ENCODE measurements around the gene BDP1. TPM values are rescaled to one million over a fixed set of nuclear protein-coding genes. Genes with fewer than 3 reads are reported as not detected.

The BDP1 gene
- total RNA-seq, 1 experiment from 2014 or later, result 22.0 TPM

GRCh38 chr5:71597001-71597400 is 141.6 kb downstream of the BDP1 start:
- H3K27me3 ChIP-seq (ENCODE audit: insufficient read depth, low read length), result no peaks in the 10 kb centered on the region
- no peak overlapping the region for H3K4me3 ChIP-seq (replicated peaks in 1 of 2; ENCODE audit: low read depth in 1 of 2, low read length in 2 of 2)
- TF ChIP-seq FOSL1 (IDR thresholded peaks at IDR 0.05; ENCODE audit: low read depth) (no peak), ZFX (IDR thresholded peaks at IDR 0.05) (no peak), ZNF274 (IDR thresholded peaks at IDR 0.05; ENCODE audit: low read depth, low read length) (no peak), EZH2phosphoT487 (IDR thresholded peaks at IDR 0.05; ENCODE audit: borderline replicate concordance) (no peak), SP1 (IDR thresholded peaks at IDR 0.05; ENCODE audit: low read depth) (no peak), TCF7L2 (IDR thresholded peaks at IDR 0.05; ENCODE audit: borderline replicate concordance, extremely low read depth, insufficient read depth, insufficient read length) (no peak), CTCF (IDR thresholded peaks at IDR 0.05 in 2 of 3, conservative IDR thresholded peaks at IDR 0.05 in 1 of 3; ENCODE audit: borderline replicate concordance in 1 of 3, insufficient read depth in 1 of 3, low read depth in 2 of 3, low read length in 2 of 3) (no peak), MAX (IDR thresholded peaks at IDR 0.05) (no peak), JUND (IDR thresholded peaks at IDR 0.05) (no peak), REST (IDR thresholded peaks at IDR 0.05; ENCODE audit: low read depth) (no peak), ELF1 (IDR thresholded peaks at IDR 0.05; ENCODE audit: borderline replicate concordance, low read depth) (no peak)
- peaks cover 24 to 30% of the 10 kb centered on the region in 2 experiments for H3K4me1 ChIP-seq (ENCODE audit: control insufficient read depth in 1 of 2, insufficient read depth in 2 of 2, low read length in 2 of 2)
- RAD21 ChIA-PET (ENCODE audit: low non-redundant PET in 1 of 2, low total read pairs in 2 of 2, uncharacterized antibody in 2 of 2, unreplicated experiment in 2 of 2), result no interaction called here
- CTCF ChIA-PET, result no interaction called here
- POLR2A ChIA-PET, result interaction anchor here (1.0 kb wide), 1 partner anchor 10 kb away, joined by 3 read pairs; the partner anchor contains the start of gene MCCC2
- H3K4me2 ChIP-seq (ENCODE audit: low read length), result no peak overlapping the region
- no peak overlapping the region for H3K9ac ChIP-seq (ENCODE audit: low read length)
- ATAC-seq, result no peak
- DNase-seq (ENCODE audit: low read depth, low spot score), result no peak
- no peaks in the 10 kb centered on the region for H3K9me3 ChIP-seq (ENCODE audit: control insufficient read depth in 1 of 2, insufficient read depth in 1 of 2, low read depth in 1 of 2, low read length in 2 of 2)
- H2AFZ ChIP-seq (ENCODE audit: low read depth, low read length, poor library complexity, severe bottlenecking), result no peak overlapping the region
- H4K20me1 ChIP-seq (ENCODE audit: insufficient read depth), result no peaks in the 10 kb centered on the region
- no peaks in the 10 kb centered on the region for H3K9me2 ChIP-seq (ENCODE audit: insufficient read depth)
- H3K36me3 ChIP-seq (ENCODE audit: control insufficient read depth in 1 of 2, insufficient read depth in 2 of 2, low read length in 2 of 2), result peaks cover 3 to 5% of the 10 kb centered on the region in 2 experiments; a peak in 1 of 4 replicates
- no peak overlapping the region for H3K27ac ChIP-seq (ENCODE audit: low read depth, low read length)
- no TSS peak for BruUV-seq (replicated peaks)
- H3K79me2 ChIP-seq (ENCODE audit: insufficient read depth, low read length), result no peaks in the 10 kb centered on the region
- intact Hi-C loops (cut with micrococcal nuclease), result no loop called here
